Measurements from ENCODE around the gene TMEM125.

DNA sequence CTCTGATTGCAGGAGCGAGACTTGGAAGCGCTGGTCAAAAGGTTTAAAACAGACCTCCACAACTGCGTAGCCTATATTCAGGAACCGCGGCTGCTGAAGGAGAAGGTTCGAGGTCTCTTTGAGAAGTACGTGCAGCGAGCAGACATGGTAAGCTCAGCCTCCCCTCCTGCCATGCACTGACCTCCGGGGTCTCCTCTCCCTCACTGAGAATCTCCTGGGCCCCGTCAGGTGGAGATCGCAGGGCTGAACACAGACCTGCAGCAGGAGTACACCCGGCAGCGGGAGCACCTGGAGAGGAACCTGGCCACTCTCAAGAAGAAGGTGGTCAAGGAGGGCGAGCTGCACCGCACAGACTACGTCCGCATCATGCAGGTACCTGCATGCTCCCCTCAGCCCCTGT, 35.5 kb upstream of the TMEM125 start:
- TF ChIP-seq, protein P1, sequence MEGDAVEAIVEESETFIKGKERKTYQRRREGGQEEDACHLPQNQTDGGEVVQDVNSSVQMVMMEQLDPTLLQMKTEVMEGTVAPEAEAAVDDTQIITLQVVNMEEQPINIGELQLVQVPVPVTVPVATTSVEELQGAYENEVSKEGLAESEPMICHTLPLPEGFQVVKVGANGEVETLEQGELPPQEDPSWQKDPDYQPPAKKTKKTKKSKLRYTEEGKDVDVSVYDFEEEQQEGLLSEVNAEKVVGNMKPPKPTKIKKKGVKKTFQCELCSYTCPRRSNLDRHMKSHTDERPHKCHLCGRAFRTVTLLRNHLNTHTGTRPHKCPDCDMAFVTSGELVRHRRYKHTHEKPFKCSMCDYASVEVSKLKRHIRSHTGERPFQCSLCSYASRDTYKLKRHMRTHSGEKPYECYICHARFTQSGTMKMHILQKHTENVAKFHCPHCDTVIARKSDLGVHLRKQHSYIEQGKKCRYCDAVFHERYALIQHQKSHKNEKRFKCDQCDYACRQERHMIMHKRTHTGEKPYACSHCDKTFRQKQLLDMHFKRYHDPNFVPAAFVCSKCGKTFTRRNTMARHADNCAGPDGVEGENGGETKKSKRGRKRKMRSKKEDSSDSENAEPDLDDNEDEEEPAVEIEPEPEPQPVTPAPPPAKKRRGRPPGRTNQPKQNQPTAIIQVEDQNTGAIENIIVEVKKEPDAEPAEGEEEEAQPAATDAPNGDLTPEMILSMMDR (conservative IDR thresholded peaks at IDR 0.05; ENCODE audit: low read length): no peak
- TF ChIP-seq EZH2phosphoT487 (IDR thresholded peaks at IDR 0.05; ENCODE audit: borderline replicate concordance, low read depth, low read length): no peak

Data from OCI-LY7 (cell line).